Lower leg skin (tissue), 4 donors: ENCODE data around the gene NKD1. TPM values are rescaled to one million over a fixed set of nuclear protein-coding genes. Genes with fewer than 3 reads are reported as not detected.

Experiments
- DNase-seq, 2 donors: peaks; one replicate each; pipeline ENCODE4 v3.0.0-alpha.2; 2019; ENCODE audit warnings: low spot score in 2 of 2
- H3K4me3 ChIP-seq: fragments of 200-600 bp; sonication (generic); 2 replicates; pipeline ENCODE4 v1.5.1; 2017; ENCODE audit warnings: mild to moderate bottlenecking, low read depth; ENCODE audit not compliant: poor library complexity, severe bottlenecking
- POLR2A ChIP-seq, 2 donors: fragments of 450-650 bp; IDR thresholded peaks; one replicate each; pipeline ENCODE4 v1.6.1; 2016 to 2017; ENCODE audit warnings: antibody characterized with exemption in 2 of 2, mild to moderate bottlenecking in 1 of 2, moderate library complexity in 1 of 2
- WGBS, 2 donors: methylation state at CpG; one replicate each; pipeline ENCODE4 v1.1.5; 2018; 5-methylcytosine and 5-hydroxymethylcytosine counted together
- intact Hi-C: fragments of 100-400 bp; cut with DNase I; formaldehyde crosslinking; loops from one replicate; pipeline ENCODE4 v1.15.0; 2023; ENCODE audit warnings: low total_unique reads
- total RNA-seq, 4 donors: library from RNA; depleted of rRNA; stranded (reverse); fragments of >200 nt; gene quantifications; one replicate each; pipeline ENCODE4 v1.1.0, GENCODE V29; 2016
- TF ChIP-seq, protein P1 (sequence below), 3 donors: fragments of 450-650 bp; IDR thresholded peaks; one replicate each; pipeline ENCODE4 v1.5.1; 2016; ENCODE audit warnings: antibody characterized with exemption in 3 of 3, mild to moderate bottlenecking in 3 of 3, moderate library complexity in 2 of 3

Gene NKD1
- total RNA-seq, 4 donors from 2014 or later = 5.1 to 15.2 (median 7.2) TPM

DNA sequence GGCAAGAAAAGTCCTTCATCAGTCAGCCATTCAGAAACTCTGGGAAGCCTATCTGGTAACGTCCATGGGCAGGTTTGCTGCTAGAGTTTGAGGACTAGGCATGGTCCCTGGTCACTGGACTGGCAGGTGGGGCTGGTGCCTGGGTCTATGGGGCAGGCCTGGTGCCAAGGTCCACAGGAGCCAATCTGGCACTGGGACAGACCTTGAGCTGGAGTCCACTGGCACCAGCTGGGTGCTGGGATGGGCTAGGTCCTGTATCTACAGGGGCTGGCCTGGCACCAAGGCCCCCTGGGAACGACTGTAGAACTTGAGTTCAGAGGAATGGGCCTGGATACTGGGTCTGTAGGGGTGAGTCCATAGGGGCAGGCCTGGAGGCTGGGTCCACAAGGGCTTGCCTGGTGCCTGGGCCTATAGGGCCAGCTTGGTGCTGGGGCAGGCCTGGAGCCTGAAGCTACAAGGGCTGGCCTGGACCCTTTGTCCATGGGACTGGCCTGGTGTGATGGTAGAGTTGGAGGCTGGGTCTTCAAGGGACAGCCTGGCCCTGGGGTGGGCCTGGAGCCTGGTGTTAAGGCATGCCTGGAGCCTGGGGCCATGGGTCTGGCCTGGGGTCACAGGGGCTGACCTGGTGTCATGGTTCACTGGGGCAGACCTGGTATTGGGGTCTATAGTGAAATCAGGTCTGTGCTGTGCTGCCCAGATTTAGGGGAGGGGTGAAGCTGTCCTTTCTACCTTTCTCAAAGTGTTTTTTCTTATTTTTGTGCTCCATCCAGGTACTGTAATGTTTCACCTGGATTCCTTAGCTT, 30.5 kb upstream of the NKD1 start:
- peak in 1 of 2 donors; percentile 60 for DNase-seq
- WGBS, 2 donors = 77 to 81% methylated on average over 2 of the region's 2 CpGs
- TF ChIP-seq, protein P1, sequence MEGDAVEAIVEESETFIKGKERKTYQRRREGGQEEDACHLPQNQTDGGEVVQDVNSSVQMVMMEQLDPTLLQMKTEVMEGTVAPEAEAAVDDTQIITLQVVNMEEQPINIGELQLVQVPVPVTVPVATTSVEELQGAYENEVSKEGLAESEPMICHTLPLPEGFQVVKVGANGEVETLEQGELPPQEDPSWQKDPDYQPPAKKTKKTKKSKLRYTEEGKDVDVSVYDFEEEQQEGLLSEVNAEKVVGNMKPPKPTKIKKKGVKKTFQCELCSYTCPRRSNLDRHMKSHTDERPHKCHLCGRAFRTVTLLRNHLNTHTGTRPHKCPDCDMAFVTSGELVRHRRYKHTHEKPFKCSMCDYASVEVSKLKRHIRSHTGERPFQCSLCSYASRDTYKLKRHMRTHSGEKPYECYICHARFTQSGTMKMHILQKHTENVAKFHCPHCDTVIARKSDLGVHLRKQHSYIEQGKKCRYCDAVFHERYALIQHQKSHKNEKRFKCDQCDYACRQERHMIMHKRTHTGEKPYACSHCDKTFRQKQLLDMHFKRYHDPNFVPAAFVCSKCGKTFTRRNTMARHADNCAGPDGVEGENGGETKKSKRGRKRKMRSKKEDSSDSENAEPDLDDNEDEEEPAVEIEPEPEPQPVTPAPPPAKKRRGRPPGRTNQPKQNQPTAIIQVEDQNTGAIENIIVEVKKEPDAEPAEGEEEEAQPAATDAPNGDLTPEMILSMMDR (IDR thresholded peaks at IDR 0.05) = no peak
- no peak for TF ChIP-seq POLR2A (IDR thresholded peaks at IDR 0.05)
- intact Hi-C loops = no loop called here
- no peak overlapping the region for H3K4me3 ChIP-seq

- WGBS, 2 donors = 76 to 78% methylated on average over 5 of the region's 5 CpGs
- intact Hi-C loops = no loop called here
- H3K4me3 ChIP-seq = no peak overlapping the region
- DNase-seq = peak in 1 of 2 donors; percentile 50
- TF ChIP-seq, protein P1 (IDR thresholded peaks at IDR 0.05) = no peak
- no peak for TF ChIP-seq POLR2A (IDR thresholded peaks at IDR 0.05)
Observed at GRCh38 chr16:50519001-50519400, 29.2 kb upstream of the NKD1 start.

- no peak overlapping the region for H3K4me3 ChIP-seq
- no peak for TF ChIP-seq POLR2A (IDR thresholded peaks at IDR 0.05)
- TF ChIP-seq, protein P1 (IDR thresholded peaks at IDR 0.05) = no peak
- intact Hi-C loops = no loop called here
- WGBS, 2 donors = 75 to 77% methylated on average over 3 of the region's 3 CpGs
- DNase-seq = no peak
Observed at GRCh38 chr16:50519602-50520001, 28.6 kb upstream of the NKD1 start.

DNA sequence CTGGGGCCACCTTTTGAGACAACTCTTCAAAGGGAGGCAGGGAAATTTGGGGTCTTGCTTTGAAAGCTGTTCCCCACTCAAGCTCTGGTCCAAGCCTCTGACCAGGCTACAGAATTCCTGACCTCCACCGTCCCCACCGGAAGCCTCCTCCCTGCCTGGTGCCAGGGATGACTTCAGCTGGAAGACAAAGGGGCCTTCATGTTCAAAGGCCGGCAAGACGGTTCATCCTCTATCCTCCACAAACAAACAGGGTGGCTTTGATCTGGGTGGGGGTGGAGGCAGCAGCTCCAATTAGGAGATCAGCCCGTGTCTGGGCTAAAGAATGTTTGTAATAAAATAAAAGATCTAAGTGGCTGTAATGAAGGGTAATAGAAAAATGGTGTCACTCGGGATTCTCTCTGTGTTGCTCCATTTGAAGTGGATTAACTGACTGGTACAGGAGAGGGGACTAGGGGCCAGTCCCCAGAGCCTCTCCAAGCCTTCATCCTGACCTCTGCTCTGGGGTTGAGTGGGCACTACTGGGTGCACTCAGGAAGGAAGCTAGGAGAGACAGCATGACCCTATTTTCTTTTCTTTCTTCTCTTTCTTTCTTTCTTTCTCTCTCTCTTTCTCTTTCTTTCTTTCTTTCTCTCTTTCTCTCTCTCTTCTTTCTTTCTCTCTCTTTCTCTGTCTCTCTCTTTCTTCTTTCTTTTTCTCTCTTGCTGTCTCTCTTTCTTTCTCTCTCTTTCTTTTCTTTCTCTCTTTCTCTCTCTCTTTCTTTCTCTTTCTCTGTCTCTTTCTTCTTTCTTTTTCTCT, 27.5 kb upstream of the NKD1 start:
- WGBS, 2 donors = 23 to 24% methylated on average over 6 of the region's 6 CpGs
- H3K4me3 ChIP-seq = no peak overlapping the region
- intact Hi-C loops = no loop called here
- TF ChIP-seq POLR2A (IDR thresholded peaks at IDR 0.05) = no peak
- TF ChIP-seq, protein P1 (IDR thresholded peaks at IDR 0.05) = no peak
- peak in 1 of 2 donors; percentile 58 for DNase-seq

DNA sequence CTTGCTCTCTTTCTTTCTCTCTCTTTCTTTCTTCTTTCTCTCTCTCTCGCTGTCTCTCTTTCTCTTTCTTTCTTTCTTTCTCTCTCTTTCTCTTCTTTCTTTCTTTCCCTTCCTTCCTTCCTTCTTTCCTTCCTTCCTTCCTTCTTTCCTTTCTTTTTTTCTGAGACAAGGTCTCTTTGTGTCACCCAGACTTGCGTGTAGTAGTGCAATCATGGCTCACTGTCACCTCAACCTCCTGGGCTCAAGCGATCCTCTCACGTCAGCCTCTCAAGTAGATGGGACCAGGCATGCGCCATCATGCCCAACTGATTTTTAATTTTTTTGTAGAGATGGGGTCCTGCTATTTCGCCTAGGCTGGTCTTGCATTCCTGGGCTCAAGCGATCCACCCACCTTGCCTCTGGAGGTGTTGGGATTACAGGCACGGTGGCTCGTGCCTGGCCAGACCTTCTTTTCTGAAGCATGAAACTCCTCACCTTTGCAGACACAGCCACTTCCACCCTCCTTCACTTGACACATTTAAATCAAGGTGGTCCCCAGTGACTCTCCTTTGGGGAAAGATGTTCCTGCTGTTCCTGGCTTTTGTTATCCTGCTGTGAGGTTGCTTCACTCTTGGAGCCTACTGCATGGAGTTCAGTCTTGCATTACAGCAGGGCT, 26.8 kb upstream of the NKD1 start:
- 66 to 78% methylated on average over 9 of the region's 9 CpGs for WGBS, 2 donors
- TF ChIP-seq POLR2A (IDR thresholded peaks at IDR 0.05) = no peak
- TF ChIP-seq, protein P1 (IDR thresholded peaks at IDR 0.05) = no peak
- intact Hi-C loops = no loop called here
- no peak overlapping the region for H3K4me3 ChIP-seq
- DNase-seq = peak in 1 of 2 donors; percentile 50
